Left ventricle myocardium inferior (tissue), 1 donor: ENCODE results near the gene FOXRED2. TPM values are rescaled to one million over a fixed set of nuclear protein-coding genes. Genes with fewer than 3 reads are reported as not detected.
"Not testable (repeated sequence)": the region's sequence is repeated elsewhere in the genome, so short reads cannot be mapped to it uniquely, and the experiment has no call there.

Experiments used
- DNase-seq: peaks from one replicate; pipeline ENCODE4 v3.0.0-alpha.2; 2020
- H3K27ac ChIP-seq: fragments of 200-600 bp; replicated peaks from 2 replicates; pipeline ENCODE4 v1.8.0; 2021
- H3K27me3 ChIP-seq: fragments of 200-600 bp; 2 replicates; pipeline ENCODE4 v1.8.0; 2021; ENCODE audit warnings: low read depth
- H3K36me3 ChIP-seq: fragments of 200-600 bp; 2 replicates; pipeline ENCODE4 v1.8.0; 2021
- H3K4me1 ChIP-seq: fragments of 200-600 bp; 2 replicates; pipeline ENCODE4 v1.8.0; 2021
- H3K4me3 ChIP-seq: fragments of 200-600 bp; 2 replicates; pipeline ENCODE4 v1.8.0; 2021; ENCODE audit warnings: mild to moderate bottlenecking, moderate library complexity
- H3K9me3 ChIP-seq: fragments of 200-600 bp; replicated peaks from 2 replicates; pipeline ENCODE4 v1.8.0; 2021
- CTCF ChIP-seq: fragments of 200-600 bp; IDR thresholded peaks from 2 replicates; pipeline ENCODE4 v1.8.0; 2021; ENCODE audit warnings: antibody characterized with exemption, mild to moderate bottlenecking, borderline replicate concordance
- intact Hi-C: fragments of 100-400 bp; cut with micrococcal nuclease; formaldehyde crosslinking; loops from one replicate; pipeline ENCODE4 v1.11.0; 2022
- total RNA-seq: library from RNA; stranded (reverse); fragmentation: NEBNext Ultra II Directional; extraction: Animal tissue kit (Norgen Biotek cat#: 25700); gene quantifications from one replicate; pipeline ENCODE4 v1.2.1, GENCODE V29; 2021
- donor health status: DM: no; HTN: yes; CAD: no; lungs with severe emphysema.

FOXRED2 gene
- total RNA-seq, 1 donor from 2014 or later, result 9.8 TPM

- intact Hi-C loops, result no loop called here
- H3K36me3 ChIP-seq, result no peaks in the 10 kb centered on the region
- no peak overlapping the region for H3K27ac ChIP-seq
- peaks cover 53% of the 10 kb centered on the region for H3K27me3 ChIP-seq
- H3K4me3 ChIP-seq, result no peak overlapping the region
- no peak for DNase-seq
- no peaks in the 10 kb centered on the region for H3K4me1 ChIP-seq
- TF ChIP-seq CTCF, result no peak
- no peaks in the 10 kb centered on the region for H3K9me3 ChIP-seq
Measured at GRCh38 chr22:36540867-36541642, 34.2 kb upstream of the FOXRED2 start.

- no peaks in the 10 kb centered on the region for H3K4me1 ChIP-seq
- H3K27me3 ChIP-seq, result peaks cover 46% of the 10 kb centered on the region
- no peak overlapping the region for H3K4me3 ChIP-seq
- no peak for DNase-seq
- TF ChIP-seq CTCF, result no peak
- no peak overlapping the region for H3K27ac ChIP-seq
- intact Hi-C loops, result no loop called here
- peaks cover 8% of the 10 kb centered on the region for H3K9me3 ChIP-seq
- no peaks in the 10 kb centered on the region for H3K36me3 ChIP-seq
Measured at GRCh38 chr22:36538529-36538928, 31.7 kb upstream of the FOXRED2 start.

GRCh38 chr22:36536717-36537116 lies 29.9 kb upstream of the FOXRED2 start:
- TF ChIP-seq CTCF, result no peak
- Histone ChIP-seq H3K4me3 (no peak overlapping the region), H3K4me1 (no peaks in the 10 kb centered on the region), H3K36me3 (no peaks in the 10 kb centered on the region), H3K27me3 (peaks cover 46% of the 10 kb centered on the region), H3K9me3 (peaks cover 8% of the 10 kb centered on the region), H3K27ac (no peak overlapping the region)
- DNase-seq, result no peak
- intact Hi-C loops, result no loop called here

GRCh38 chr22:36533320-36533719 lies 26.5 kb upstream of the FOXRED2 start:
- intact Hi-C loops, H3K27ac ChIP-seq, H3K4me3 ChIP-seq, H3K9me3 ChIP-seq, DNase-seq, H3K36me3 ChIP-seq: not testable (repeated sequence)
- Histone ChIP-seq H3K27me3 (peaks cover 21% of the 10 kb centered on the region), H3K4me1 (peaks cover 14% of the 10 kb centered on the region)

GRCh38 chr22:36532466-36532865 lies 25.6 kb upstream of the FOXRED2 start:
- no peak overlapping the region for H3K27ac ChIP-seq
- intact Hi-C loops, result no loop called here
- H3K4me3 ChIP-seq, result no peak overlapping the region
- H3K27me3 ChIP-seq, result peaks cover 13% of the 10 kb centered on the region
- TF ChIP-seq CTCF, result no peak
- DNase-seq, result no peak
- H3K4me1 ChIP-seq, result peaks cover 22% of the 10 kb centered on the region
- no peaks in the 10 kb centered on the region for H3K36me3 ChIP-seq
- peaks cover 8% of the 10 kb centered on the region for H3K9me3 ChIP-seq
